Astrocyte of the cerebellum (primary cell): ENCODE measurements around the gene TMEM183A.

Experiments used
- DNase-seq: peaks from one replicate; pipeline ENCODE4 v3.0.0-alpha.2; 2011; ENCODE audit warnings: low read depth
- H3K4me3 ChIP-seq: 2 replicates; pipeline ENCODE4 v1.5.1; 2011; ENCODE audit warnings: mild to moderate bottlenecking, low read depth, low read length, moderate library complexity
- CTCF ChIP-seq: IDR thresholded peaks from 2 replicates; pipeline ENCODE4 v1.5.1; 2012; ENCODE audit warnings: low read length, low read depth, moderate library complexity, mild to moderate bottlenecking; ENCODE audit errors: missing control alignments
- in situ Hi-C: cut with HindIII; loops from 2 replicates; pipeline ENCODE4 v1.10.0; 2017; ENCODE audit warnings: low sequenced_read_pairs

Gene TMEM183A

DNA sequence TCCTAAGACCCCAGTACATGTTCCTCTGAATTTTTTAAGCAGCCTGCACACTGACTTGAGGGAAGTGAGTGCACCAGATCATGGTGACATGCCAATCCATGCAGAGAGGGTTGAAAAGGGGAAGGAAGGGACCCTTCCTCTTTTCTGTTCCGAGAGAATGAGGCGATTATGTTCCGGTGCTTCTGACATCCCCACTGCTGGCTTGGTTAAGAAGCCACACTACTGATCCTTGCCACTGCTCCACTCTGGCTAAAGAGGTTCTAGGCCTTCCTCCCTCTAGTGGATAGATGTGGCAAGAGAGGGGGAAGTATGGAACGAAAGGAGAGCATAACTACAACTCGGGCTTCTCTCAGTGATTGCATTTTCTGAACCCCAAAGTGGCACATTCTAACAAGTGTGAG is 38.3 kb upstream of the TMEM183A start:
- DNase-seq = peak; percentile 23
- in situ Hi-C loops = no loop called here
- peak; percentile 86 for TF ChIP-seq CTCF
- no peak overlapping the region for H3K4me3 ChIP-seq

DNA sequence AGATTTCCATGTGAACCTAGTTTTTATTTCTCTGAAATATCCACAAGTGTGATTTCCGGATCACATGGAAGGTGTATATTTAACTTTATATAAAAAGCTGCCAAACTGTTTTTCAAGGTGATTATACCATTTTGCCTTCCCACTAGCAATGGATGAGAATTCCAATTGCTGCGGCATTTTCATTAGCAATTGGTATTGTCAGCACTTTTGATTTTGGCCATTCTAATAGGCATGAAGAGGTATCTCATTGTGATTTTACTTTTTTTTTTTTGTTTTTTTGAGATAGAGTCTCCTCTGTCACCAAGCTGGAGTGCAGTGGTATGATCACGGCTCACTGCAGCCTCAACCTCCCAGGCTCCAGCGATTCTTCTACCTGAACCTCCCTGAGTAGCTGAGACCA is 35.1 kb upstream of the TMEM183A start:
- in situ Hi-C loops = no loop called here
- no peak for DNase-seq
- no peak for TF ChIP-seq CTCF
- no peak overlapping the region for H3K4me3 ChIP-seq

DNA sequence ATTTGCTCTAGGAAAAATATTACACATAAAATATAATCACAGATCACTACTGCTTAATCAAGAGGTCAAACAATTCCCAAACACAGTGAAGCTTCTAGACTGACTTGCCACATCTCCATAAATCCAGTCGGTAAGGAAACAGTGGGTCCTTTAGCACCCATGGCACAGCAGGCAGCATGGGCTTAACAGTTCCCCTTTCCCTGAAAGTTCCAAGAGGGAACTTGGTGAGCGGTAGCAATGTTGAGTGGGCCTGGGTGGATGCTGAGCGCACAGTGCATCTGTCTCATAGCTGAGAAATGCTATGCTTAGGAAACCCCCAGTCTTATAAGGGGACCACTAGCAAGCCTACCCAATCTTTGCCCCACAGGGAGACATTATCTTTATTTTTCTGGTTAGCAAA is 32.3 kb upstream of the TMEM183A start:
- TF ChIP-seq CTCF = no peak
- no peak overlapping the region for H3K4me3 ChIP-seq
- in situ Hi-C loops = no loop called here
- DNase-seq = no peak

DNA sequence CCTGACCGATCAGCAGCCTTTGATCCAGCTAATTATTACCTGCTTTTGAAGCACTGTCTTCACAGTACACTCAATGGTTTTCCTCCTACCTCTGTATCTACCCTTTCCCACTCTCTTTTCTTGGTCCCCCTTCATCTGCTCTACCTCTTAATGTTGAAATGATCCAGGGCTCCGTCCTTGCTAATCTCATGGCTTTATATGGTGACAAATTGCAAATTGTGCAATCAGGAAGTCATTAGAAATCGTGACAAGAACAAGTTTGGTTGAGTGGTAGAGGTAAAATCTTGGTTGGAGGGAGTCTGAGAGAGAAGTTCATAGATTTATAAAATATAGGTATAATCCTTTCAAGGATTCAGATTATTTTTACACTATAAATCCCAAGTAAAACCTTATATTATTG is 30.5 kb upstream of the TMEM183A start:
- DNase-seq = no peak
- H3K4me3 ChIP-seq = no peak overlapping the region
- in situ Hi-C loops = no loop called here
- no peak for TF ChIP-seq CTCF

DNA sequence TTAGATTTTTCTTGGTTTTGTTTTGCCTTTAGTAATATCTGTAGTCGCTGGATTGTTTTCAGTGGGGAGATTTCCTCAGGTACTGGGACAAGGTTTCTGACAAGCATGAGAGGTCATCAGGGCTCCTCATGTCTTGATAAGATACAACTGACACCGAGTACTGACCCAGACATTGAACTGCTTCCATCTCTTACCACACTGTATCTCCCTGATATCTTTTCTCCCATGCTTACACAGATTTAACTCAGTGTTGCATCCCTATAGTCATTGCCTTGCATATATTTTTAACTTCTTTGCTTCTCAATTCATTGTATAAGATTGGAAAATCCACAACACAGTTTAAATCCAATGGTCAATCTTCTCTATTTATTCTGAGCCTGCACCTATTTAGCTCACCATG is 27.7 kb upstream of the TMEM183A start:
- no peak for DNase-seq
- H3K4me3 ChIP-seq = no peak overlapping the region
- no peak for TF ChIP-seq CTCF
- in situ Hi-C loops = no loop called here

DNA sequence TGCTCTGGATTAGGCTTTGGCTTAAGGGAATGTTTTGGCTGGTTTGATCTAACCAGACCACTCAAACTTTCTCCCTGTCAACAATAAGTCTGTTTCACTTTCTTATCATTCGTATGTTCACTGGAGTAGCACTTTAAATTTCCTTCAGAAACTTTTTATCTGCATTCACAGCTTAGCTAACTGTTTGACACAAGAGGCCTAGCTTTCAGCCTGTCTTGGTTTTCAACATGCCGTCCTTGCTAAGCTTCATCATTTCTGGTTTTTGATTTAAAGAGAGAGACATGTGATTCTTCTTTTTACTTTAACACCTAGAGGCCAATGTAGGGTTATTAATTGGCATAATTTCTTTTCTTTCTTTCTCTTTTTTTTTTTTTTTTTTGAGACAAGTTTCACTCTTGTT is 25.2 kb upstream of the TMEM183A start:
- no peak overlapping the region for H3K4me3 ChIP-seq
- no peak for DNase-seq
- in situ Hi-C loops = no loop called here
- TF ChIP-seq CTCF = no peak
